ENCODE results near the gene TMEM255B.

The TMEM255B gene

GRCh38 chr13:113784645-113785024, 25.6 kb downstream of the TMEM255B start:
- Mint-ChIP-seq H3K27me3 (ENCODE audit: low read depth) (peaks cover 35% of the 10 kb centered on the region), H3K9me3 (no peaks in the 10 kb centered on the region), H3K27ac (no peak overlapping the region), H3K4me3 (no peak overlapping the region), H3K36me3 (ENCODE audit: low read depth) (no peaks in the 10 kb centered on the region), H3K4me1 (no peaks in the 10 kb centered on the region)
- TF ChIP-seq CTCF (IDR thresholded peaks at IDR 0.05; ENCODE audit: unreplicated experiment in 3 of 3), result no peak

- H3K27ac Mint-ChIP-seq, result no peak overlapping the region
- no peaks in the 10 kb centered on the region for H3K9me3 Mint-ChIP-seq
- no peaks in the 10 kb centered on the region for H3K36me3 Mint-ChIP-seq (ENCODE audit: low read depth)
- H3K4me3 Mint-ChIP-seq, result no peak overlapping the region
- H3K4me1 Mint-ChIP-seq, result no peaks in the 10 kb centered on the region
- no peak for TF ChIP-seq CTCF (IDR thresholded peaks at IDR 0.05; ENCODE audit: unreplicated experiment in 3 of 3)
- peaks cover 36% of the 10 kb centered on the region for H3K27me3 Mint-ChIP-seq (ENCODE audit: low read depth)
Observed at GRCh38 chr13:113785051-113786010, 26.3 kb downstream of the TMEM255B start.

- no peak overlapping the region for H3K4me3 Mint-ChIP-seq
- no peaks in the 10 kb centered on the region for H3K4me1 Mint-ChIP-seq
- H3K27me3 Mint-ChIP-seq (ENCODE audit: low read depth), result peaks cover 34% of the 10 kb centered on the region
- no peak overlapping the region for H3K27ac Mint-ChIP-seq
- no peak for TF ChIP-seq CTCF (IDR thresholded peaks at IDR 0.05; ENCODE audit: unreplicated experiment in 3 of 3)
- no peaks in the 10 kb centered on the region for H3K36me3 Mint-ChIP-seq (ENCODE audit: low read depth)
- no peaks in the 10 kb centered on the region for H3K9me3 Mint-ChIP-seq
Observed at GRCh38 chr13:113786262-113786841, 27.3 kb downstream of the TMEM255B start.

- no peak overlapping the region for H3K27ac Mint-ChIP-seq
- no peak for TF ChIP-seq CTCF (IDR thresholded peaks at IDR 0.05; ENCODE audit: unreplicated experiment in 3 of 3)
- H3K27me3 Mint-ChIP-seq (ENCODE audit: low read depth), result peaks cover 32% of the 10 kb centered on the region
- no peaks in the 10 kb centered on the region for H3K4me1 Mint-ChIP-seq
- H3K9me3 Mint-ChIP-seq, result no peaks in the 10 kb centered on the region
- H3K4me3 Mint-ChIP-seq, result no peak overlapping the region
- H3K36me3 Mint-ChIP-seq (ENCODE audit: low read depth), result no peaks in the 10 kb centered on the region
Observed at GRCh38 chr13:113787694-113788093, 28.7 kb downstream of the TMEM255B start.

- H3K9me3 Mint-ChIP-seq, result no peaks in the 10 kb centered on the region
Observed at GRCh38 chr13:113788413-113789135, 29.5 kb downstream of the TMEM255B start.

More at GRCh38 chr13:113788413-113789135, 29.5 kb downstream of the TMEM255B start:
- TF ChIP-seq CTCF (IDR thresholded peaks at IDR 0.05; ENCODE audit: unreplicated experiment in 3 of 3), result no peak
- Mint-ChIP-seq H3K4me3 (no peak overlapping the region), H3K27me3 (ENCODE audit: low read depth) (peaks cover 25% of the 10 kb centered on the region), H3K4me1 (no peaks in the 10 kb centered on the region), H3K36me3 (ENCODE audit: low read depth) (no peaks in the 10 kb centered on the region), H3K27ac (no peak overlapping the region)

Data from nephron (organoid).